Daoy (cell line): ENCODE results near the gene IL12A. TPM values are rescaled to one million over a fixed set of nuclear protein-coding genes. Genes with fewer than 3 reads are reported as not detected.
A peak's percentile ranks its signal among the peaks of the same experiment; 100 is the strongest.

Experiments used
- DNase-seq: peaks from one replicate; pipeline ENCODE4 v3.0.0-alpha.2; 2015; ENCODE audit warnings: low read depth
- total RNA-seq: library from RNA; depleted of rRNA; stranded (reverse); fragments of >200 nt; shearing (Covaris generic); gene quantifications from 2 replicates; pipeline ENCODE4 v1.2.3, GENCODE V29; 2014; rRNA removed

IL12A gene
- total RNA-seq, 1 experiment from 2014 or later: 0.51 TPM

DNA sequence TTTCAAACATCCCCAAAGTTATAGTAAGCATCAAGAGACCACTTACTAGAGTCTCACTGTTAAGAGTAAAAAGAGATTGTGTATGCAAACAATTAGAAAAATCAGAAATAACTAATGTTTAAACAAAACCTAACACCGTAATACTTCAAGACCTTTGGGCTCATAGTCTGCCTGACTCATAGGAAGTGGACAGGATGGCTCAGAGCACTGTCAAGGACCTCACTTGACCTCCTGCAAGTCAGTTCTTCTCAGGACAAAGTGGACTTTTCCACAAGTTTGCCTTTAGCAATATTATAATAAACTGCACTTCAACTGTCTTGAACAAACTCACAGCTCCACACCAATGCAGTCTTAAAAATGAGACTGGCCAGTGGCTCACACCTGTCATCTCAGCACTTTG lies 34.8 kb downstream of the IL12A start:
- no peak for DNase-seq

DNA sequence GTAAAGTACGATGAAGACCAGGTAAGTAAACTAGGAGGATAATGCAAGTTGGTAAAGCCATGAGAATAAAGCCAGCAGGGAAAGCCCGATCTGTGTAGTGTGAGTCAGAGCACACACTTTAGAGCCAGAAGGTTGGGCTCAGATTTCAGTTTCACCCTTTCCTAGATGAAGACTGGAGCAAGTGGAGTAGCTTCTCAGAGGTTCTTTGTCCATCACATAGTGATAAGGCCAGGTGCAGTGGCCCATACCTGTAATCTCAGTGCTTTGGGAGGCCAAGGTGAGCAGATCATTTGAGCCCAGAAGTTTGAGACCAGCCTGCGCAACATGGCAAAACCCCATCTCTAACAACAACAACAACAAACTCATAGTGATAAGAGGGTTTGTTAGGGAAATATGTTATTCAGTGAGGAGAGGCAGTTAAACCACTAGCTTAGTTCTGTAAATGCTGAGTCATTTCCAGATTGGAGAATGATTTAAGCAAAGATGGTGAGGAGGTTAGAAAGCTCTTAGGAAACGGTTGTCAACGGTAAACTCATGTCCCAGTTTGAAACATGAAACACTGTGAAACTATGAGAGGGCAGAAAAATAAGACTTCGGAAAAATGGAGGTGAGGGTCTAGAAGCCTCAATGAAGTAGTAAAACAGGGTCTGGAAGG lies 39.0 kb downstream of the IL12A start:
- DNase-seq: peak; percentile 64

DNA sequence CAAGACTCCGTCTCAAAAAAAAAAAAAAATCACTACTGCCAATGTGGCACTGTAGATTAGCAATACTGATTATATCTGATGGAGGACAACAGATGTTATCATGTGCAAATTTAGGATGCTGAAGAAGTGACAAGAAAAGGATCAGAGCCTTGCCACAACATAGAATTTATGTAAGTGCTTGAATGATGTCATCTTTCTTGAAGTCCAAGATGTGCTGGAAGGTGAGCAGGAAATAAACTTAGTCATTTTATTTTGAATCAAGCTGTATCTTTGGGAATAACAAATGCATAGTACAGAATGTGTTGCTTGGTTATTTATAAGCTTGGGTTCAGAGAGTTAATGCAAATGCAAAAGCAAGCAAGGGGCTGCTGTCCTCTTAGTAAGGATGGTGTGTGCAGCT lies 47.1 kb downstream of the IL12A start:
- no peak for DNase-seq

DNA sequence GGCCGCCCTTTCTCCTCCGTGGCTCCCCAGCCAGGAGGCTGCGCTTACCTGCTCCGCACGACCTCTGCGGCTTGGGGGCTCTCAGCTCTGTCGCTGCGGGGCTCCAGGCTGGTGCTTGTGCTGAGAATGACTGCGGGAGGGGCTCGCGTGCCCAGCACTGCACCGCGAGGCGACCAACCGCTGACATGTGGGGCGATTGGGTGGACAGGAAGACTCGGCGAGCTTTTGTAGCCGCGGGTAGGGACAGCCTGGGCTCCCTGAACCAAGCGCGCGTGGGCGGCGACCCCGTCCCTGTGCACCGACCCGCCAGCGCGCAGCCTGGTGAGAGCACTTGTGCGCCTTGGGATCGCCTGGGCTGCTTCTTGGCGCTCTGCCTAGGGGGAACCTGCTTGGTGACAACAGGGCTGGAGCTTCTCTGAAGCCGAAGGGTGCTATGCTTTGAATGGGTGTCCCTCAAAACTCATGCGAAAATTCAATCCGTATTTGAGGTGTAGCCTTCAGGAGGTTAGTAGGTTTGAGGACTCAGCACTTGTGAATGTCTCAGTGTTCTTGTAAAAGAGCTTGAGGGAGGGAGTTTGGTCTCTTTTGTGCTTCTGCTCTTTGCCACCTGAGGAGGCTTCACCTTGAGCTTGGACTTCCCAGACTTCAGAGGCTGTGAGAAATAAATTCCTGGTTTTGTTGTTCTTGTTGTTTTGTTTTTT lies 50.4 kb downstream of the IL12A start:
- no peak for DNase-seq

DNA sequence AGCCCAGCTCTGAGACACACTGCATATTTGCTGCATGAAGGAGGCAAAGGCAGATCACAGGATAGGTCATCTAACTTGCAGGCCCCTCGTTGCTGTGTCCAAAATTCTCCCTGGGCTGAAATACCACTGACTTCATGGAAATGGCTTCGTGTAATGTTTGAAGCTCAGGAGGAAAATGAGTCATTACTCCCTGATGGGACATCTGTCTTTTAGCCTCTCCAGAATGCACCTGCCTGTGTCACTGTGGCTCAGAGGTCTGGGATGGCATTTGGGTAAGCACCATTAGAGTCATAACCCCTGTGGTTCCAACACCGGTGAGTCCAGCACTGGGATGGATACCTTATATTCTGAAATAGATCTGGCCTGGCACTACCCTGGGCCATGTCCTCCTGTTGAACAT lies 51.5 kb downstream of the IL12A start:
- no peak for DNase-seq

DNA sequence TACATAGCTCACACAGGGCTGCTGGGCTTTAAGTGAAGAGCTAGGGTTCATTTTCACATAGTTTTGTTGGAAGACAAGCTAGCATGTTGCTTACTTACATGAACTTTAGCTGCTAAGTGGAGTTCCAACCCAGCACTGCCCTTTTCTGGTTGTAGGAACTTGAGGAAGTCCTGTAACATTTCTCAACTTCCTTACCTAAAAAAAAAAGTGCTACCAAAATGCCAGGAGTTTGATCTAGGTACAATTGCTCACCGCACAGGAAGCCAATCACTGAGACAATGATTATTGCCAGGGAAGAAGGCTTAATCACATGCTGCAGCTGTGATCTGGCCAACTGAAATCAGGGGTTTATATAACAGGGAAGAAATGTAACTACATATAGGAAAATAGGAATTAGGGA lies 52.8 kb downstream of the IL12A start:
- no peak for DNase-seq

DNA sequence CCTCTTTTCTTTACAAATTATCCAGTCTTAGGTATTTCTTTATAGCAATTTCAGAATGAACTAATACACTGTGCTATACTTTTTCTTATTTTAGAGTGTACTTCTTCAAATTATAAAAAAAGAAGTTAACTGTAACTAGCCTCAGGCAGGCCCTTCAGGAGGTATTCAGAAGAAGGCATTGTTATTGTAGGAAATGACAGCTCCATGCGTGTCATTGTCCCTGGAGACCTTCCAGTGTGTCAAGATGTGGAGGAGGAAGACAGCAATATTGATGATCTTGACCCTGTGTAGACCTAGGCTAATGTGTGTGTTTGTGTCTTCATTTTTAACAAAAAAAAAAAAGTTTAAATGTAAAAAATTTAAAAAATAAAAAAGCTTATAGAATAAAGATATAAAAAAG lies 55.5 kb downstream of the IL12A start:
- DNase-seq: no peak

Other genes with a start within 250 kb of the IL12A start
- gene SCHIP1, start 149.0 kb upstream of the IL12A start, total RNA-seq: 2.4 and 6.7 TPM in 2 replicates
- 0.06 and 1.0 TPM in 2 replicates for gene C3orf80, start 236.6 kb downstream of the IL12A start, total RNA-seq